Activated CD8-positive, alpha-beta memory T cell treated with anti-CD3 and anti-CD28 coated beads, Interleukin-2, amount 50 U/mL, for 1 hour (primary cell): ENCODE results near the gene ABCB1.
"Not testable (repeated sequence)": the region's sequence is repeated elsewhere in the genome, so short reads cannot be mapped to it uniquely, and the experiment has no call there.

ENCODE experiments used
- DNase-seq: peaks from one replicate; pipeline ENCODE4 v3.0.0-alpha.2; 2020; ENCODE audit errors: extremely low read depth

Gene ABCB1

DNA sequence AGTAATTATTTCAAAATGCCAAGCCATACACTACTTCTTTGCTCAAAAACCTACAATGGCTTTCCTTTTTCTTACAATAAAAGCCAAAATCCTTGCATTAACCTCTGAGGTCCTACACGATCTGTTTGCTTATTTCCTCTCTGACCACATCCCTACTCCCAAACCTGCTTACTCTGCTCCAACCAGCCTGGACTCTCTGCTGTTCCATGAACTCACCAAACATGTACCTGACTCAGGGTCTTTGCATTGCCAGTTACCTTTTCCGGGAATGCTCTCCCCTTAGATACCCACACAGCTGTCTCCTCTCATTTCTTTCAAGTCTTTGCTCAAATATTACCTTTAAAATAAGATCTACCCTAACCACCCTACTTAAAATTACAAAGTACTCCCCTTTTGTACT lies 127.5 kb downstream of the ABCB1 start:
- no peak for DNase-seq

DNA sequence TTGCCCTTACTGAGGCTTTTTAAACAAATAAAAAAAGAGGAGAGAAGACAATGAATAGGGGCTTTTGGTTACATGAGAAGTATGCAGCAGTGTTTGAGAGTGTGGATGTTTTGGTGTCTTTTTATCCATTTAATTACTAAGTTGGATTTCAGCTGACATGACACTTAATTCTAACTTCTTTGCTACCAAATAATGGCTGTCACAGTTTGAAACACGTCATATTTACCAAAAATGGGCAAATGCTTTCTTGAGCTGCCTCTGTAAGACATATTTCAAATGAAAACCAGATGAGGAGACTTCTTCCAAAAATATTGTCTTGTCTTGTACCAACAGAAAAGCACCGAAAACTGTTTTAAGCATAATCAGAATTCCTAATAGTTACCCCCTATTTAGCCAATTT lies 129.2 kb downstream of the ABCB1 start:
- no peak for DNase-seq

DNA sequence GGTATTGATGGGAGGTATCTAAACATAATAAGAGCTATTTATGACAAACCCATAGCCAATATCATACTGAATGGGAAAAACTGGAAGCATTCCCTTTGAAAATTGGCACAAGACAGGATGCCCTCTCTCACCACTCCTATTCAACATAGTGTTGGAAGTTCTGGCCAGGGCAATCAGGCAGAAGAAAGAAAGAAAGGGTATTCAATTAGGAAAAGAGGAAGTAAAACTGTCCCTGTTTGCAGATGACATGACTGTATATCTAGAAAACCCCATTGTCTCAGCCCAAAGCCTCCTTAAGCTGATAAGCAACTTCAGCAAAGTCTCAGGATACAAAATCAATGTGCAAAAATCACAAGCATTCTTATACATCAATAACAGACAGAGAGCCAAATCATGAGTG lies 131.5 kb downstream of the ABCB1 start:
- DNase-seq = not testable (repeated sequence)

DNA sequence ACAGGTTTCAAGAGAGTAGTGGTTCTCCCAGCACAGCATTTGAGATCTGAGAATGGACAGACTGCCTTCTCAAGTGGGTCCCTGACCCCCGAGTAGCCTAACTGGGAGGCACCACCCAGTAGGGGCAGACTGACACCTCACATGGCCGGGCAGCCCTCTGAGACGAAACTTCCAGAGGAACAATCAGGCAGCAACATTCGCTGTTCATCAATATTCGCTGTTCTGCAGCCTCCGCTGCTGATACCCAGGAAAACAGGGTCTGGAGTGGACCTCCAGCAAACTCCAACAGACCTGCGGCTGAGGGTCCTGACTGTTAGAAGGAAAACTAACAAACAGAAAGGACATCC lies 135.2 kb downstream of the ABCB1 start:
- DNase-seq = not testable (repeated sequence)

DNA sequence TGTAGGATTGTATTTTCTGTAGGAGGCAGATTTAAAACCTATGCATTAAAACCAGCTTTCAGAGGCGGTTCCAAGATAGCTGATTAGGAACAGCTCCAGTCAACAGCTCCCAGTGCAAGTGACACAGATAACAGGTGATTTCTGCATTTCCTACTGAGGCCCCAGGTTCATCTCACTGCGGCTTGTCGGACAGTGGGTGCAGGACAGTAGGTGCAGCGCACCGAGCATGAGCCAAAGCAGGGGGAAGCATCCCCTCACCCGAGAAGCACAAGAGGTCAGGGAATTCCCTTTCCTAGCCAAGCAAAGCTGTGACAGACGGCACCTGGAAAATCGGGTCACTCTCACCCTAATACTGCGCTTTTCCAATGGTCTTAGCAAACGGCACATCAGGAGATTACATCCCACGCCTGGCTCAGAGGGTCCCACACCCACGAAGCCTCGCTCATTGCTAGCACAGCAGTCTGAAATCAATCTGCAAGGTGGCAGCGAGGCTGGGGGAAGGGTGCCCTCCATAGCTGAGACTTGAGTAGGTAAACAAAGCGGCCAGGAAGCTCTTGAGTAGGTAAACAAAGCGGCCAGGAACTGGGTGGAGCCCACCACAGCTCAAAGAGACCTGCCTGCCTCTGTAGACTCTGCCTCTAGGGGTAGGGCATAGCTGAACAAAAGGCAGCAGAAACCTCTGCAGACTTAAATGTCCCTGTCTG lies 135.7 kb downstream of the ABCB1 start:
- not testable (repeated sequence) for DNase-seq

DNA sequence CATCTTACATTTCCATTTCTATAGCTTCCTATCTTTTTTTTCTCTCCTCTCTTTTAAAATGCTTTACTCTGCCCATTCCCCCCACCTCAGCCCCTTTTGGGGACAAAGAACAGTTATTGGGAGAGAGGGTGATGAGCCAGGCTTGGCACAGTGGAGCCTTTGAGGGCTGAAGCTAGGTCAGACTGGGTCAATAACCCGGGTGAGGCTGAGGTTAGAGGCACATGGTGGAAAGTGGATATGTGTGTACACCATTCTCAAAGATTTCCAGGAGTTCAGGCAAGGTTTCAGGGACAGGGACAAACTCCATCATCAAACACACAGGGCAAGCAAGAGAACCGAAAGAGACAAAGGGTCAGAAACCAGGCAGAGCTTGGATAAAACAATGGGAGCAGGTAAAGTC lies 136.7 kb downstream of the ABCB1 start:
- no peak for DNase-seq

DNA sequence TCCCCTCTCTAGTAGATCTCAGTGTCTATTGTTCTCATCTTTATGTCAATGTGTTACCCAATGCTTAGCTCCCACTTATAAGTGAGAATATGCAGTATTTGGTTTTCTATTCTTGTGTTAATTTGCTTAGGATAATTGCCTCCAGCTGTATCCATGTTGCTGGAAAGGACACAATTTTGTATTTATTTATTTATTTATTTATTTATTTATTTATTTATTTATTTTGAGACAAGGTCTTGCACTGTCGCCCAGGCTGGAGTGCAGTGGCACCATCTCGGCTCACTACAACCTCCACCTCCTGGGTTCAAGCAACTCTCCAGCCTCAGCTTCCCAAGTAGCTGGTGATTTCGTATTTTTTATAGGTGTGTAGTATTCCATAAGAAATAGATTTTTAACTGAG lies 140.2 kb downstream of the ABCB1 start:
- not testable (repeated sequence) for DNase-seq

DNA sequence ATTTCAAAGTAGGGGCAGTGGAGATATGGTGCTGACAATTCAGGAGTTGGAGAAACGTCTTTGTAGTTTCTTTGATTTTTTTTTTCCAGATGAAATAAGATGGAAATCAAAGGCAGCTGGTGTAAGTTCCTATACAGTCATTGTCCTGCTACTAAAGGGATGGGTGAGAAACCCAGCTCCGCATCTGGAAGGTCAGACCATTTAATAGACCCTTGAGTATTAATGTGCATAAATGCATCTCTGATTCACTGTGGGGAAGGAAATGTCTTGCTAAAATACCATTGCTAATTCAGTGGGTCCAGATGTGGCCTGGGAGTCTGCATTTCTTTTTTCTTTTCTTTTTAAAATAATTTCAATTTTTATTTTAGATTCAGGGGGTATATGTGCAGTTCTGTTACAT lies 140.7 kb downstream of the ABCB1 start:
- no peak for DNase-seq

DNA sequence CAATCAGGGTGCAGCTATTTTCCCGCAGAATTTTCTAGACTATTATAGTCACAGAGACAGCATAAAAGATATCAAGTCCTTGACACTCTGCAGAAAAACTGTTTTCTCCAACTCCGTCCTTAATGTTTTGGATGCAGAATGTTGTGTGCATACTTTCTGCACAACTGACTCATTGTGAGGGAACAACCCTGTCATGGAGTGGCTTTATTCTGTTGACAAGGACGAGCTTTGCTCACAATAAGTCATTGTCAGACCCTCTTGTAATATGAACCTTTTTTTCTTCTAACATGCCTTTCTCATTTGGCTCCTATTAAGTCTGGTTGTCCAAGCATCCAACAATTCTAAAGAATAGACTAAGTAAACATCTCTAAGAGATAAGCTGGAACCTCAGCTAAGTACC lies 142.5 kb downstream of the ABCB1 start:
- no peak for DNase-seq

DNA sequence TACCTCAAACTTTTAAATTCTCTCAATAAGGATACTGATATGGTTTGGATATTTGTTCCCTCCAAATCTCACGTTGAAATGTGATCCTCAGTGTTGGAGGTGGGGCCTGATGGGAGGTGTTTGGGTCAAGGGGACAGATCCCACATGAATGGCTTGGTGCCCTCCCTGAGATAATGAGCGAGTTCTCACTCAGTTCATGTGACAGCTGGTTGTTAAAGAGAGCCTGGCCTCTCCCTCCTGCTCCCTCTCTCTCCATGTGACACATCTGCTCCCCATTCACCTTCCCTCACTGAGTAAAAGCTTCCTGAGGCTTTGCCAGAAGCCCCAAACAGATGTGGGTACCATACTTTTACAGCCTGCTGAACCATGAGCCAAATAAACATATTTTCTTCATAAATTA lies 144.4 kb downstream of the ABCB1 start:
- DNase-seq = no peak
